ENCODE results near the gene SLC35C1. TPM values are rescaled to one million over a fixed set of nuclear protein-coding genes. Genes with fewer than 3 reads are reported as not detected.

Gene SLC35C1
- total and polyA plus RNA-seq, 9 of the 15 experiments (the other 6 are each of a cell fraction or from before 2014, with no cell fraction given), result 0.65 to 13.1 (median 2.4) TPM

DNA sequence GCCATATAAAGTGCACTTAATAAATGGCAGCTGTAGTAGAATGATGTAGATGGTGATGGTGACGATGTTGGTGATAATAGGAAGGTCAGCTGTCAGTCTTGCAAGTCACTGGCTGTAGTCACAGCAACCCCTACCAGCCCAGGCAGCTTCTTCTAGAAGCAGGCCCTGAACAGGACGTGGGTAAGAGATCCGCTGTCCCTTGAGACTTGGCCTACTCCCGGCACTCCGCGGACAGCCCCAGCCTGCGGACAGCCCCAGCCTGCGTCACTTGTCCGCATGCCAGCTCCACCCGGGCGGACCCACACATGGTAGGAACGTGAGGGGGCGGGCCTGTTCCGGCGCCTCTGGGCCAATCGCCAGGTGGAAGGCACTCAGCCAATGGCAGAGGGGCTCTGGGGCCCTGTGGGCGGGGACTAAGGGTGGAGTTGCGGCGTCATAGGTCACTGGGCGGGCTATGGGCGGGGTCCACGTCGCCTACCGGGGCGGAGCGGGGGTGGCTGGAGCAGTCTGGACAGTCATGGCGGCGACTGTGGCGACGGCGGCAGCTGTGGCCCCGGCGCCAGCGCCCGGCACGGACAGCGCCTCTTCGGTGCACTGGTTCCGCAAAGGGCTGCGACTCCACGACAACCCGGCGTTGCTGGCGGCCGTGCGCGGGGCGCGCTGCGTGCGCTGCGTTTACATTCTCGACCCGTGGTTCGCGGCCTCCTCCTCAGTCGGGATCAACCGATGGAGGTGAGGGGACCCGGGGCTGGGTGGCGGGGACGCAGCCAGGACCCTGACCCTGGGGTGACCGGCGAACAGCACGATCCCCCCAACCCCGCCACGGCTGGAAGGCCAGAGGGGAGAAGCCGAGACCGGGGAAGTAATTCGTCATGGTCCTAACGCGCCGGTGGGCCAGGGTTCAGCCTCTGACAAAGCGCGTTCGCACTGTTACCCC, 42.3 kb downstream of the SLC35C1 start, which contains the start of gene CRY2 (continued):
- peak; percentile 73; the same call in 1 of the 2 replicates for TF ChIP-seq MYC (IDR thresholded peaks at IDR 0.05; ENCODE audit: low read depth, low read length)
- no peak for TF ChIP-seq MYC (CRISPR knock-in tag; IDR thresholded peaks at IDR 0.05; ENCODE audit: borderline replicate concordance, low read depth)
- no peak for TF ChIP-seq ZNF561 (CRISPR knock-in tag; conservative IDR thresholded peaks at IDR 0.05)
- TF ChIP-seq, protein P1, sequence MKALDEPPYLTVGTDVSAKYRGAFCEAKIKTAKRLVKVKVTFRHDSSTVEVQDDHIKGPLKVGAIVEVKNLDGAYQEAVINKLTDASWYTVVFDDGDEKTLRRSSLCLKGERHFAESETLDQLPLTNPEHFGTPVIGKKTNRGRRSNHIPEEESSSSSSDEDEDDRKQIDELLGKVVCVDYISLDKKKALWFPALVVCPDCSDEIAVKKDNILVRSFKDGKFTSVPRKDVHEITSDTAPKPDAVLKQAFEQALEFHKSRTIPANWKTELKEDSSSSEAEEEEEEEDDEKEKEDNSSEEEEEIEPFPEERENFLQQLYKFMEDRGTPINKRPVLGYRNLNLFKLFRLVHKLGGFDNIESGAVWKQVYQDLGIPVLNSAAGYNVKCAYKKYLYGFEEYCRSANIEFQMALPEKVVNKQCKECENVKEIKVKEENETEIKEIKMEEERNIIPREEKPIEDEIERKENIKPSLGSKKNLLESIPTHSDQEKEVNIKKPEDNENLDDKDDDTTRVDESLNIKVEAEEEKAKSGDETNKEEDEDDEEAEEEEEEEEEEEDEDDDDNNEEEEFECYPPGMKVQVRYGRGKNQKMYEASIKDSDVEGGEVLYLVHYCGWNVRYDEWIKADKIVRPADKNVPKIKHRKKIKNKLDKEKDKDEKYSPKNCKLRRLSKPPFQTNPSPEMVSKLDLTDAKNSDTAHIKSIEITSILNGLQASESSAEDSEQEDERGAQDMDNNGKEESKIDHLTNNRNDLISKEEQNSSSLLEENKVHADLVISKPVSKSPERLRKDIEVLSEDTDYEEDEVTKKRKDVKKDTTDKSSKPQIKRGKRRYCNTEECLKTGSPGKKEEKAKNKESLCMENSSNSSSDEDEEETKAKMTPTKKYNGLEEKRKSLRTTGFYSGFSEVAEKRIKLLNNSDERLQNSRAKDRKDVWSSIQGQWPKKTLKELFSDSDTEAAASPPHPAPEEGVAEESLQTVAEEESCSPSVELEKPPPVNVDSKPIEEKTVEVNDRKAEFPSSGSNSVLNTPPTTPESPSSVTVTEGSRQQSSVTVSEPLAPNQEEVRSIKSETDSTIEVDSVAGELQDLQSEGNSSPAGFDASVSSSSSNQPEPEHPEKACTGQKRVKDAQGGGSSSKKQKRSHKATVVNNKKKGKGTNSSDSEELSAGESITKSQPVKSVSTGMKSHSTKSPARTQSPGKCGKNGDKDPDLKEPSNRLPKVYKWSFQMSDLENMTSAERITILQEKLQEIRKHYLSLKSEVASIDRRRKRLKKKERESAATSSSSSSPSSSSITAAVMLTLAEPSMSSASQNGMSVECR (CRISPR knock-in tag; IDR thresholded peaks at IDR 0.05), result peak; percentile 93
- TF ChIP-seq IRF2 (CRISPR knock-in tag; IDR thresholded peaks at IDR 0.05), result no peak
- 0 out of 2 replicates have a peak, but pooled peaks have one; percentile 64 for TF ChIP-seq KDM2B (CRISPR knock-in tag; IDR thresholded peaks at IDR 0.05)
- TF ChIP-seq, protein P2, sequence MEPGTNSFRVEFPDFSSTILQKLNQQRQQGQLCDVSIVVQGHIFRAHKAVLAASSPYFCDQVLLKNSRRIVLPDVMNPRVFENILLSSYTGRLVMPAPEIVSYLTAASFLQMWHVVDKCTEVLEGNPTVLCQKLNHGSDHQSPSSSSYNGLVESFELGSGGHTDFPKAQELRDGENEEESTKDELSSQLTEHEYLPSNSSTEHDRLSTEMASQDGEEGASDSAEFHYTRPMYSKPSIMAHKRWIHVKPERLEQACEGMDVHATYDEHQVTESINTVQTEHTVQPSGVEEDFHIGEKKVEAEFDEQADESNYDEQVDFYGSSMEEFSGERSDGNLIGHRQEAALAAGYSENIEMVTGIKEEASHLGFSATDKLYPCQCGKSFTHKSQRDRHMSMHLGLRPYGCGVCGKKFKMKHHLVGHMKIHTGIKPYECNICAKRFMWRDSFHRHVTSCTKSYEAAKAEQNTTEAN (CRISPR knock-in tag; IDR thresholded peaks at IDR 0.05), result peak; percentile 49; the same call in 1 of the 2 replicates
- no peak for TF ChIP-seq KHSRP (IDR thresholded peaks at IDR 0.05)
- peak; percentile 57 to 62; a peak in 3 of 4 replicates for TF ChIP-seq MAZ (CRISPR knock-in tag; conservative IDR thresholded peaks at IDR 0.05 in 1 of 2, IDR thresholded peaks at IDR 0.05 in 1 of 2)
- TF ChIP-seq, protein P3, sequence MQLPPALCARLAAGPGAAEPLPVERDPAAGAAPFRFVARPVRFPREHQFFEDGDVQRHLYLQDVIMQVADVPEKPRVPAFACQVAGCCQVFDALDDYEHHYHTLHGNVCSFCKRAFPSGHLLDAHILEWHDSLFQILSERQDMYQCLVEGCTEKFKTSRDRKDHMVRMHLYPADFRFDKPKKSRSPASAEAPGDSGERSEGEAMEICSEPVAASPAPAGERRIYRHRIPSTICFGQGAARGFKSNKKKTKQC (CRISPR knock-in tag; IDR thresholded peaks at IDR 0.05), result peak; percentile 90; the same call in 1 of the 2 replicates
- TF ChIP-seq, protein P4, sequence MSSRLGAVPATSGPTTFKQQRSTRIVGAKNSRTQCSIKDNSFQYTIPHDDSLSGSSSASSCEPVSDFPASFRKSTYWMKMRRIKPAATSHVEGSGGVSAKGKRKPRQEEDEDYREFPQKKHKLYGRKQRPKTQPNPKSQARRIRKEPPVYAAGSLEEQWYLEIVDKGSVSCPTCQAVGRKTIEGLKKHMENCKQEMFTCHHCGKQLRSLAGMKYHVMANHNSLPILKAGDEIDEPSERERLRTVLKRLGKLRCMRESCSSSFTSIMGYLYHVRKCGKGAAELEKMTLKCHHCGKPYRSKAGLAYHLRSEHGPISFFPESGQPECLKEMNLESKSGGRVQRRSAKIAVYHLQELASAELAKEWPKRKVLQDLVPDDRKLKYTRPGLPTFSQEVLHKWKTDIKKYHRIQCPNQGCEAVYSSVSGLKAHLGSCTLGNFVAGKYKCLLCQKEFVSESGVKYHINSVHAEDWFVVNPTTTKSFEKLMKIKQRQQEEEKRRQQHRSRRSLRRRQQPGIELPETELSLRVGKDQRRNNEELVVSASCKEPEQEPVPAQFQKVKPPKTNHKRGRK (tag; IDR thresholded peaks at IDR 0.05), result no peak
- TF ChIP-seq PCBP1 (IDR thresholded peaks at IDR 0.05; ENCODE audit: low read depth, low read length, poor library complexity, severe bottlenecking), result peak; percentile 61
- TF ChIP-seq HCFC1 (IDR thresholded peaks at IDR 0.05; ENCODE audit: low read depth, low read length), result peak; percentile 52
- TF ChIP-seq SETDB1 (IDR thresholded peaks at IDR 0.05; ENCODE audit: low read length), result peak; percentile 10
- TF ChIP-seq CBX1 (IDR thresholded peaks at IDR 0.05; ENCODE audit: low read depth), result peak; percentile 66; the same call in 1 of the 2 replicates
- no peak for TF ChIP-seq ARID2 (IDR thresholded peaks at IDR 0.05)
- no peak for TF ChIP-seq TCF7 (IDR thresholded peaks at IDR 0.05; ENCODE audit: borderline replicate concordance)
- 0 out of 2 replicates have a peak, but pooled peaks have one; percentile 58 for TF ChIP-seq FOXK1 (CRISPR knock-in tag; IDR thresholded peaks at IDR 0.05; ENCODE audit: borderline replicate concordance)
- peak; percentile 56; the same call in 1 of the 2 replicates for TF ChIP-seq BCOR (IDR thresholded peaks at IDR 0.05)

Measured in K562 (cell line).